ENCODE results near the gene GIMD1. TPM values are rescaled to one million over a fixed set of nuclear protein-coding genes. Genes with fewer than 3 reads are reported as not detected.

The GIMD1 gene
- total RNA-seq, 1 donor, result not detected

DNA sequence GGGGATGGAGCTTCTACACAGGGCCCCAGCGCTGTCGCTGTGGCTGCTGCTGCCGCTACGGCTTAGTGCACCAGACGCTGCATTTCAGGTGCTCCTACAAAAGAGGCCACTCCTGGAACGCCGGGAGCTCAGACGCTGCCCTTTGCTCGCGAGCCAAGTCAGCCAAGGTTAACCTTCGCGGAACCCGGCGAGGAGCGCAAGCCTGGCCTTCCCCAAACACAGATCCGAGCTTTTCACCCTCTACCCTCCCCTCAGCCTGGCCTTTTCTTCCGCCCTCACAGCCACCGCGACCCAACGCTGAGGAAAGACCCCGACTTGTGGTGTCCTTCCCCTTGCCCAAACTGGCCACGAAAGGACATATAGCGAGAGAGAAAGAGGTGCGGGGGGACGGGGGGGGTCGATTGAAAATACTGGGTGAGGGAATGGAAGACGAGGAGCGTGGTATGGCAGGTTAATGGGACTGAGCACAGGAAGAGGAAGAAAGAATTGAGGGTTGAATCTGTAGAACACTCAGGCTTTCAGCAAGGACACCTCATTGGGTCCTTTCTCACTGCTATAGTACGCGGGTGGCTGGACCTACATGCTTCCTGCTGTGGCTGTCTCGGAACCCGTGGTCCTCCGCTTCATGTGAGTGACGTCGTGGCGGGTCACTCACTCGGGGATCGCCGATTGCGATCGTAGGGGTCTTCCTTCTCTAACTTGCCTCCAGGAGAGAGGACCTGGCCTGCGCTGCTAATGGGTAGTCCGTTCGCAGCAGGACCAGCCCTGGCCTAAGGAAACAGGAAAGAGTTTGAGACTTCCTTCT, 52.4 kb downstream of the GIMD1 start, which contains the start of the genes AIMP1 and TBCK:
AIMP1 (plus strand) TSS at position 583 of the 805 bp plus-strand sequence. CDS start 8,460 bp downstream, outside the sequence.
TBCK (minus strand) TSS at position 242 of the 805 bp plus-strand sequence. CDS start 7,249 bp downstream, outside the sequence.
- TF ChIP-seq, protein P1, sequence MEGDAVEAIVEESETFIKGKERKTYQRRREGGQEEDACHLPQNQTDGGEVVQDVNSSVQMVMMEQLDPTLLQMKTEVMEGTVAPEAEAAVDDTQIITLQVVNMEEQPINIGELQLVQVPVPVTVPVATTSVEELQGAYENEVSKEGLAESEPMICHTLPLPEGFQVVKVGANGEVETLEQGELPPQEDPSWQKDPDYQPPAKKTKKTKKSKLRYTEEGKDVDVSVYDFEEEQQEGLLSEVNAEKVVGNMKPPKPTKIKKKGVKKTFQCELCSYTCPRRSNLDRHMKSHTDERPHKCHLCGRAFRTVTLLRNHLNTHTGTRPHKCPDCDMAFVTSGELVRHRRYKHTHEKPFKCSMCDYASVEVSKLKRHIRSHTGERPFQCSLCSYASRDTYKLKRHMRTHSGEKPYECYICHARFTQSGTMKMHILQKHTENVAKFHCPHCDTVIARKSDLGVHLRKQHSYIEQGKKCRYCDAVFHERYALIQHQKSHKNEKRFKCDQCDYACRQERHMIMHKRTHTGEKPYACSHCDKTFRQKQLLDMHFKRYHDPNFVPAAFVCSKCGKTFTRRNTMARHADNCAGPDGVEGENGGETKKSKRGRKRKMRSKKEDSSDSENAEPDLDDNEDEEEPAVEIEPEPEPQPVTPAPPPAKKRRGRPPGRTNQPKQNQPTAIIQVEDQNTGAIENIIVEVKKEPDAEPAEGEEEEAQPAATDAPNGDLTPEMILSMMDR (IDR thresholded peaks at IDR 0.05; ENCODE audit: insufficient read depth, low read length), result no peak
- H3K4me3 ChIP-seq (ENCODE audit: low read depth, low read length), result peak within 1 kb of the TSS; percentile 95
- peak; percentile 92 for DNase-seq (ENCODE audit: low read depth)

DNA sequence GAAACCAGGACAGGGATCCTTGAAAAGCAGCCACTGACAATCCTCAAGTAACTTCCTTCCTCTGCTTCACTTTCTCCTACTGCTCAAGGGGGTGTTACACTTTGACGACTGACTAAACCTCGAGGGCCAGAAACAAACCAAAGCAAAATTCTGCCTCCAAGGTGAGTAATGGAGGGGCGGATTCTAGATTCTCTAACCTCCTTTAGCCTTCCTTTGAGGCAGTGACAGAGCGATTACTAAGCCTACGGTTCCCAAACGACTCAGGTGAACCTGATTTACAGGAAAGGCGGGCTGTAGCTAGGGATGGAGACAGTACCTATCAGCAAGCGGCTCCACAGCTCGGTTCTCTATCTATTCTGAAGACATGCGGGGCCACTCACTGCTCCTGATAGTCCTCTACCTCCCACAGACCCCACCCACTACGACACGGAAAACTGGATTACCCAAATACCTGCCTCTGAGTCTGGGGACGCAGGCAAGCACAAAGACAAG, 53.1 kb downstream of the GIMD1 start:
- TF ChIP-seq, protein P1 (IDR thresholded peaks at IDR 0.05; ENCODE audit: insufficient read depth, low read length), result no peak
- peak; percentile 32 for DNase-seq (ENCODE audit: low read depth)
- H3K4me3 ChIP-seq (ENCODE audit: low read depth, low read length), result peak overlapping the region; percentile 95

GRCh38 chr4:106314960-106315359, 53.6 kb downstream of the GIMD1 start:
- H3K4me3 ChIP-seq (ENCODE audit: low read depth, low read length), result peak overlapping the region; percentile 95
- no peak for DNase-seq (ENCODE audit: low read depth)
- TF ChIP-seq, protein P1 (IDR thresholded peaks at IDR 0.05; ENCODE audit: insufficient read depth, low read length), result no peak

- no peak for DNase-seq (ENCODE audit: low read depth)
Measured at GRCh38 chr4:106312997-106313522, 55.5 kb downstream of the GIMD1 start.

DNA sequence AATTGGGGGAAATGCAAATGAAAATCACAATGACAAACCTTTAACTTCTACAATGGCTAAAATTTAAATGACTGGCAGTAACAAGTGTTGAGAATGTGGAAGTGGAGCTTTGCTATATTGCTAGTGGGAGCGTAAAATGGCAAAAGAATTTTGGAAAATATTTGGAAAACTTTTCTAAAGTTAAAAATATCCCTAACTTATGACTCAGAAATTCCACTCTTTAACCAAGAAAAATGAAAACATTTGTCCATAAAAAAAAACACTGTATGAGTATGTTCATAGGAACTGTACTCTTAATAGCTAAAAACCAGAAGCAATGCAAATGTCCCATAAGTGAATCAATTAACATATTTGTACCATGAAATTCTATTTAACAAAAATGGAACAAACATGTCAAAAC, 56.2 kb downstream of the GIMD1 start:
- TF ChIP-seq, protein P1 (IDR thresholded peaks at IDR 0.05; ENCODE audit: insufficient read depth, low read length), result no peak
- no peak overlapping the region for H3K4me3 ChIP-seq (ENCODE audit: low read depth, low read length)
- DNase-seq (ENCODE audit: low read depth), result peak; percentile 77

More at GRCh38 chr4:106312997-106313522, 55.5 kb downstream of the GIMD1 start:
- H3K4me3 ChIP-seq (ENCODE audit: low read depth, low read length), result no peak overlapping the region
- TF ChIP-seq, protein P1 (IDR thresholded peaks at IDR 0.05; ENCODE audit: insufficient read depth, low read length), result no peak

Other genes starting within 250 kb of the GIMD1 start
- gene TBCK, start 52.6 kb downstream of the GIMD1 start, total RNA-seq (ENCODE audit: low replicate concordance), result 59.7 and 163 TPM in 2 replicates
- gene AIMP1, start 52.2 kb downstream of the GIMD1 start, total RNA-seq (ENCODE audit: low replicate concordance), result 29.9 and 30.7 TPM in 2 replicates

Data from fibroblast of the aortic adventitia (primary cell).